ENCODE measurements around the gene CDH26.

DNA sequence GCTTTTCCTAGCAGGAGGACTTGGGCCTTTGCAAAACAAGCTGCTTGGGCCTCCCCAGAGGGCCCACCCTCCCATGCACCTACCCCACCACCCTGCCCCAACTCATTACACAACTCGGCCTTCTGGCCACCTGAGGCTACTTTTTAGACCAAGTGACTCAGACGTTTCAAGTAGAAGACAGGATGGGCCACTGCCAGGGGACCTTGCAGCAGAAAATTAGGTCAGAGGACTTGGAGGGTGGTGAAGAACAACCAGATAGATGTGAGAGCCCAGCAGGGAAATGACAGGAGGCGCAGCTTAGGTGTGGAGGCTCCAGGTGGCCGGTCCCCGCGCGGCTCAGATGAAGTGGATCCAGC, 19.5 kb upstream of the CDH26 start:
- no peak for TF ChIP-seq POLR2A (IDR thresholded peaks at IDR 0.05)
- TF ChIP-seq, protein P1, sequence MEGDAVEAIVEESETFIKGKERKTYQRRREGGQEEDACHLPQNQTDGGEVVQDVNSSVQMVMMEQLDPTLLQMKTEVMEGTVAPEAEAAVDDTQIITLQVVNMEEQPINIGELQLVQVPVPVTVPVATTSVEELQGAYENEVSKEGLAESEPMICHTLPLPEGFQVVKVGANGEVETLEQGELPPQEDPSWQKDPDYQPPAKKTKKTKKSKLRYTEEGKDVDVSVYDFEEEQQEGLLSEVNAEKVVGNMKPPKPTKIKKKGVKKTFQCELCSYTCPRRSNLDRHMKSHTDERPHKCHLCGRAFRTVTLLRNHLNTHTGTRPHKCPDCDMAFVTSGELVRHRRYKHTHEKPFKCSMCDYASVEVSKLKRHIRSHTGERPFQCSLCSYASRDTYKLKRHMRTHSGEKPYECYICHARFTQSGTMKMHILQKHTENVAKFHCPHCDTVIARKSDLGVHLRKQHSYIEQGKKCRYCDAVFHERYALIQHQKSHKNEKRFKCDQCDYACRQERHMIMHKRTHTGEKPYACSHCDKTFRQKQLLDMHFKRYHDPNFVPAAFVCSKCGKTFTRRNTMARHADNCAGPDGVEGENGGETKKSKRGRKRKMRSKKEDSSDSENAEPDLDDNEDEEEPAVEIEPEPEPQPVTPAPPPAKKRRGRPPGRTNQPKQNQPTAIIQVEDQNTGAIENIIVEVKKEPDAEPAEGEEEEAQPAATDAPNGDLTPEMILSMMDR (IDR thresholded peaks at IDR 0.05): no peak
- TF ChIP-seq POLR2AphosphoS5 (IDR thresholded peaks at IDR 0.05): no peak

Data from sigmoid colon (tissue), 4 donors.